GM10847 (cell line): ENCODE measurements around the gene SH2D5.

Experiments
- POLR2A ChIP-seq: IDR thresholded peaks from 2 replicates; pipeline ENCODE4 v1.6.1; 2011; ENCODE audit not compliant: insufficient read length; ENCODE audit errors: extremely low read depth

SH2D5 gene

GRCh38 chr1:20723537-20724363 is 8.8 kb downstream of the SH2D5 start:
- no peak for TF ChIP-seq POLR2A

- no peak for TF ChIP-seq POLR2A
Measured at GRCh38 chr1:20723159-20723536, 9.4 kb downstream of the SH2D5 start.

GRCh38 chr1:20721117-20722061 is 11.1 kb downstream of the SH2D5 start:
- no peak for TF ChIP-seq POLR2A

- no peak for TF ChIP-seq POLR2A
Measured at GRCh38 chr1:20720631-20721091, 11.8 kb downstream of the SH2D5 start.

GRCh38 chr1:20719871-20720620 is 12.5 kb downstream of the SH2D5 start:
- TF ChIP-seq POLR2A, result no peak

GRCh38 chr1:20719261-20719660 is 13.2 kb downstream of the SH2D5 start:
- no peak for TF ChIP-seq POLR2A

- no peak for TF ChIP-seq POLR2A
Measured at GRCh38 chr1:20717452-20718342, 14.8 kb downstream of the SH2D5 start, which contains the start of gene KIF17. Gene KIF17 (minus strand): TSS chr1:20718007. CDS start chr1:20717706, 301 bp downstream.

- TF ChIP-seq POLR2A, result no peak
Measured at GRCh38 chr1:20716232-20716631, 16.3 kb downstream of the SH2D5 start.

GRCh38 chr1:20715406-20715805 is 17.1 kb downstream of the SH2D5 start:
- no peak for TF ChIP-seq POLR2A

- no peak for TF ChIP-seq POLR2A
Measured at GRCh38 chr1:20713440-20713839, 19.1 kb downstream of the SH2D5 start.

GRCh38 chr1:20712215-20712577 is 20.3 kb downstream of the SH2D5 start:
- TF ChIP-seq POLR2A, result no peak

- TF ChIP-seq POLR2A, result no peak
Measured at GRCh38 chr1:20711285-20712214, 21.0 kb downstream of the SH2D5 start.
